Measurements from ENCODE around the gene FAT1. TPM values are rescaled to one million over a fixed set of nuclear protein-coding genes. Genes with fewer than 3 reads are reported as not detected.

FAT1 gene
- total RNA-seq, 1 donor from 2014 or later, result 173 TPM

- no peaks in the 10 kb centered on the region for H3K27me3 ChIP-seq (ENCODE audit: control insufficient read depth in 3 of 3, insufficient read depth in 3 of 3, low read length in 3 of 3)
- H3K4me1 ChIP-seq (ENCODE audit: control insufficient read depth in 3 of 3, insufficient read depth in 3 of 3, low read length in 3 of 3), result no peaks in the 10 kb centered on the region
- peaks cover 0 to 8% (median 0%) of the 10 kb centered on the region in 3 donors for H3K36me3 ChIP-seq (ENCODE audit: control insufficient read depth in 3 of 3, insufficient read depth in 3 of 3, low read length in 3 of 3)
- no peaks in the 10 kb centered on the region for H3K9me3 ChIP-seq (ENCODE audit: control insufficient read depth in 3 of 3, low read length in 3 of 3)
- H3K4me3 ChIP-seq (ENCODE audit: low read length in 3 of 3), result no peak overlapping the region
- H3K9ac ChIP-seq (ENCODE audit: low read depth in 1 of 3, low read length in 3 of 3), result no peak overlapping the region
- no peak overlapping the region for H3K27ac ChIP-seq (ENCODE audit: low read depth, low read length)
Observed at GRCh38 chr4:186588503-186588902, 135.2 kb downstream of the FAT1 start.

- no peaks in the 10 kb centered on the region for H3K9me3 ChIP-seq (ENCODE audit: control insufficient read depth in 3 of 3, low read length in 3 of 3)
- no peak overlapping the region for H3K27ac ChIP-seq (ENCODE audit: low read depth, low read length)
- H3K27me3 ChIP-seq (ENCODE audit: control insufficient read depth in 3 of 3, insufficient read depth in 3 of 3, low read length in 3 of 3), result no peaks in the 10 kb centered on the region
- no peaks in the 10 kb centered on the region for H3K4me1 ChIP-seq (ENCODE audit: control insufficient read depth in 3 of 3, insufficient read depth in 3 of 3, low read length in 3 of 3)
- no peak overlapping the region for H3K4me3 ChIP-seq (ENCODE audit: low read length in 3 of 3)
- peaks cover 0 to 5% (median 0%) of the 10 kb centered on the region in 3 donors for H3K36me3 ChIP-seq (ENCODE audit: control insufficient read depth in 3 of 3, insufficient read depth in 3 of 3, low read length in 3 of 3)
- no peak overlapping the region for H3K9ac ChIP-seq (ENCODE audit: low read depth in 1 of 3, low read length in 3 of 3)
Observed at GRCh38 chr4:186587416-186588018, 136.1 kb downstream of the FAT1 start.

- H3K4me3 ChIP-seq (ENCODE audit: low read length in 3 of 3), result no peak overlapping the region
- no peaks in the 10 kb centered on the region for H3K9me3 ChIP-seq (ENCODE audit: control insufficient read depth in 3 of 3, low read length in 3 of 3)
- H3K27me3 ChIP-seq (ENCODE audit: control insufficient read depth in 3 of 3, insufficient read depth in 3 of 3, low read length in 3 of 3), result no peaks in the 10 kb centered on the region
- no peak overlapping the region for H3K9ac ChIP-seq (ENCODE audit: low read depth in 1 of 3, low read length in 3 of 3)
- peaks cover 0 to 3% (median 0%) of the 10 kb centered on the region in 3 donors for H3K36me3 ChIP-seq (ENCODE audit: control insufficient read depth in 3 of 3, insufficient read depth in 3 of 3, low read length in 3 of 3)
- H3K27ac ChIP-seq (ENCODE audit: low read depth, low read length), result no peak overlapping the region
- no peaks in the 10 kb centered on the region for H3K4me1 ChIP-seq (ENCODE audit: control insufficient read depth in 3 of 3, insufficient read depth in 3 of 3, low read length in 3 of 3)
Observed at GRCh38 chr4:186586205-186586604, 137.5 kb downstream of the FAT1 start.

- H3K4me3 ChIP-seq (ENCODE audit: low read length in 3 of 3), result no peak overlapping the region
- no peaks in the 10 kb centered on the region for H3K9me3 ChIP-seq (ENCODE audit: control insufficient read depth in 3 of 3, low read length in 3 of 3)
- H3K27ac ChIP-seq (ENCODE audit: low read depth, low read length), result no peak overlapping the region
- H3K9ac ChIP-seq (ENCODE audit: low read depth in 1 of 3, low read length in 3 of 3), result no peak overlapping the region
- H3K36me3 ChIP-seq (ENCODE audit: control insufficient read depth in 3 of 3, insufficient read depth in 3 of 3, low read length in 3 of 3), result peaks cover 0 to 3% (median 0%) of the 10 kb centered on the region in 3 donors
- H3K4me1 ChIP-seq (ENCODE audit: control insufficient read depth in 3 of 3, insufficient read depth in 3 of 3, low read length in 3 of 3), result no peaks in the 10 kb centered on the region
- no peaks in the 10 kb centered on the region for H3K27me3 ChIP-seq (ENCODE audit: control insufficient read depth in 3 of 3, insufficient read depth in 3 of 3, low read length in 3 of 3)
Observed at GRCh38 chr4:186584912-186585311, 138.7 kb downstream of the FAT1 start.

GRCh38 chr4:186581421-186581820 lies 142.2 kb downstream of the FAT1 start:
- Histone ChIP-seq H3K9ac (ENCODE audit: low read depth in 1 of 3, low read length in 3 of 3) (no peak overlapping the region), H3K4me3 (ENCODE audit: low read length in 3 of 3) (no peak overlapping the region), H3K27me3 (ENCODE audit: control insufficient read depth in 3 of 3, insufficient read depth in 3 of 3, low read length in 3 of 3) (no peaks in the 10 kb centered on the region), H3K36me3 (ENCODE audit: control insufficient read depth in 3 of 3, insufficient read depth in 3 of 3, low read length in 3 of 3) (no peaks in the 10 kb centered on the region), H3K4me1 (ENCODE audit: control insufficient read depth in 3 of 3, insufficient read depth in 3 of 3, low read length in 3 of 3) (no peaks in the 10 kb centered on the region), H3K9me3 (ENCODE audit: control insufficient read depth in 3 of 3, low read length in 3 of 3) (no peaks in the 10 kb centered on the region), H3K27ac (ENCODE audit: low read depth, low read length) (no peak overlapping the region)

GRCh38 chr4:186580669-186581068 lies 143.0 kb downstream of the FAT1 start:
- Histone ChIP-seq H3K36me3 (ENCODE audit: control insufficient read depth in 3 of 3, insufficient read depth in 3 of 3, low read length in 3 of 3) (no peaks in the 10 kb centered on the region), H3K27me3 (ENCODE audit: control insufficient read depth in 3 of 3, insufficient read depth in 3 of 3, low read length in 3 of 3) (no peaks in the 10 kb centered on the region), H3K4me3 (ENCODE audit: low read length in 3 of 3) (no peak overlapping the region), H3K27ac (ENCODE audit: low read depth, low read length) (no peak overlapping the region), H3K4me1 (ENCODE audit: control insufficient read depth in 3 of 3, insufficient read depth in 3 of 3, low read length in 3 of 3) (no peaks in the 10 kb centered on the region), H3K9ac (ENCODE audit: low read depth in 1 of 3, low read length in 3 of 3) (no peak overlapping the region), H3K9me3 (ENCODE audit: control insufficient read depth in 3 of 3, low read length in 3 of 3) (no peaks in the 10 kb centered on the region)

GRCh38 chr4:186570193-186570996 lies 153.3 kb downstream of the FAT1 start:
- no peaks in the 10 kb centered on the region for H3K9me3 ChIP-seq (ENCODE audit: control insufficient read depth in 3 of 3, low read length in 3 of 3)
- no peak overlapping the region for H3K9ac ChIP-seq (ENCODE audit: low read depth in 1 of 3, low read length in 3 of 3)
- no peaks in the 10 kb centered on the region for H3K4me1 ChIP-seq (ENCODE audit: control insufficient read depth in 3 of 3, insufficient read depth in 3 of 3, low read length in 3 of 3)
- H3K36me3 ChIP-seq (ENCODE audit: control insufficient read depth in 3 of 3, insufficient read depth in 3 of 3, low read length in 3 of 3), result no peaks in the 10 kb centered on the region
- no peak overlapping the region for H3K27ac ChIP-seq (ENCODE audit: low read depth, low read length)
- peak overlapping the region in 2 of 3 donors; percentile 50 to 56 for H3K4me3 ChIP-seq (ENCODE audit: low read length in 3 of 3)
- H3K27me3 ChIP-seq (ENCODE audit: control insufficient read depth in 3 of 3, insufficient read depth in 3 of 3, low read length in 3 of 3), result peaks cover 0 to 4% (median 2%) of the 10 kb centered on the region in 3 donors

GRCh38 chr4:186569533-186570192 lies 154.0 kb downstream of the FAT1 start:
- Histone ChIP-seq H3K9me3 (ENCODE audit: control insufficient read depth in 3 of 3, low read length in 3 of 3) (no peaks in the 10 kb centered on the region), H3K4me1 (ENCODE audit: control insufficient read depth in 3 of 3, insufficient read depth in 3 of 3, low read length in 3 of 3) (no peaks in the 10 kb centered on the region), H3K27me3 (ENCODE audit: control insufficient read depth in 3 of 3, insufficient read depth in 3 of 3, low read length in 3 of 3) (peaks cover 0 to 4% (median 2%) of the 10 kb centered on the region in 3 donors), H3K9ac (ENCODE audit: low read depth in 1 of 3, low read length in 3 of 3) (no peak overlapping the region), H3K4me3 (ENCODE audit: low read length in 3 of 3) (peak overlapping the region in 2 of 3 donors; percentile 50 to 56), H3K27ac (ENCODE audit: low read depth, low read length) (no peak overlapping the region), H3K36me3 (ENCODE audit: control insufficient read depth in 3 of 3, insufficient read depth in 3 of 3, low read length in 3 of 3) (no peaks in the 10 kb centered on the region)

GRCh38 chr4:186566068-186566467 lies 157.6 kb downstream of the FAT1 start:
- Histone ChIP-seq H3K9ac (ENCODE audit: low read depth in 1 of 3, low read length in 3 of 3) (no peak overlapping the region), H3K4me3 (ENCODE audit: low read length in 3 of 3) (no peak overlapping the region), H3K27ac (ENCODE audit: low read depth, low read length) (no peak overlapping the region), H3K36me3 (ENCODE audit: control insufficient read depth in 3 of 3, insufficient read depth in 3 of 3, low read length in 3 of 3) (no peaks in the 10 kb centered on the region), H3K4me1 (ENCODE audit: control insufficient read depth in 3 of 3, insufficient read depth in 3 of 3, low read length in 3 of 3) (no peaks in the 10 kb centered on the region), H3K9me3 (ENCODE audit: control insufficient read depth in 3 of 3, low read length in 3 of 3) (no peaks in the 10 kb centered on the region), H3K27me3 (ENCODE audit: control insufficient read depth in 3 of 3, insufficient read depth in 3 of 3, low read length in 3 of 3) (peaks cover 0 to 4% (median 0%) of the 10 kb centered on the region in 3 donors)

- Histone ChIP-seq H3K9me3 (ENCODE audit: control insufficient read depth in 3 of 3, low read length in 3 of 3) (no peaks in the 10 kb centered on the region), H3K4me1 (ENCODE audit: control insufficient read depth in 3 of 3, insufficient read depth in 3 of 3, low read length in 3 of 3) (no peaks in the 10 kb centered on the region), H3K27me3 (ENCODE audit: control insufficient read depth in 3 of 3, insufficient read depth in 3 of 3, low read length in 3 of 3) (no peaks in the 10 kb centered on the region), H3K9ac (ENCODE audit: low read depth in 1 of 3, low read length in 3 of 3) (no peak overlapping the region), H3K4me3 (ENCODE audit: low read length in 3 of 3) (no peak overlapping the region), H3K36me3 (ENCODE audit: control insufficient read depth in 3 of 3, insufficient read depth in 3 of 3, low read length in 3 of 3) (no peaks in the 10 kb centered on the region), H3K27ac (ENCODE audit: low read depth, low read length) (no peak overlapping the region)
Observed at GRCh38 chr4:186563761-186564160, 159.9 kb downstream of the FAT1 start.

Measured in skeletal muscle tissue (tissue), 4 donors.